Peyer's patch (tissue), 4 donors: ENCODE measurements around the gene SECISBP2L.

ENCODE experiments used
- CTCF ChIP-seq, 6 experiments: fragments of 450-650 bp in 4 of 6; fragments of 200-600 bp in 2 of 6; sonication (generic) in 1 of 6; IDR thresholded peaks; one replicate each; pipeline ENCODE4 v1.5.1; 2017 to 2019; ENCODE audit warnings: antibody characterized with exemption in 6 of 6, mild to moderate bottlenecking in 3 of 6, moderate library complexity in 1 of 6
- POLR2A ChIP-seq, 2 donors: fragments of 450-650 bp; IDR thresholded peaks; one replicate each; pipeline ENCODE4 v1.5.1; 2017; ENCODE audit warnings: antibody characterized with exemption in 2 of 2, mild to moderate bottlenecking in 2 of 2, moderate library complexity in 2 of 2

GRCh38 chr15:48967336-48967735, 78.9 kb downstream of the SECISBP2L start:
- TF ChIP-seq POLR2A (IDR thresholded peaks at IDR 0.05): no peak
- TF ChIP-seq CTCF (IDR thresholded peaks at IDR 0.05): no peak
